Measurements from ENCODE around the gene PPP4R2. TPM values are rescaled to one million over a fixed set of nuclear protein-coding genes. Genes with fewer than 3 reads are reported as not detected.
A peak's percentile ranks its signal among the peaks of the same experiment; 100 is the strongest.

Gene PPP4R2
- total and polyA plus RNA-seq, 10 of the 15 experiments (the other 5 are each of a cell fraction or from before 2014, with no cell fraction given), result 16.7 to 83.4 (median 38.9) TPM

DNA sequence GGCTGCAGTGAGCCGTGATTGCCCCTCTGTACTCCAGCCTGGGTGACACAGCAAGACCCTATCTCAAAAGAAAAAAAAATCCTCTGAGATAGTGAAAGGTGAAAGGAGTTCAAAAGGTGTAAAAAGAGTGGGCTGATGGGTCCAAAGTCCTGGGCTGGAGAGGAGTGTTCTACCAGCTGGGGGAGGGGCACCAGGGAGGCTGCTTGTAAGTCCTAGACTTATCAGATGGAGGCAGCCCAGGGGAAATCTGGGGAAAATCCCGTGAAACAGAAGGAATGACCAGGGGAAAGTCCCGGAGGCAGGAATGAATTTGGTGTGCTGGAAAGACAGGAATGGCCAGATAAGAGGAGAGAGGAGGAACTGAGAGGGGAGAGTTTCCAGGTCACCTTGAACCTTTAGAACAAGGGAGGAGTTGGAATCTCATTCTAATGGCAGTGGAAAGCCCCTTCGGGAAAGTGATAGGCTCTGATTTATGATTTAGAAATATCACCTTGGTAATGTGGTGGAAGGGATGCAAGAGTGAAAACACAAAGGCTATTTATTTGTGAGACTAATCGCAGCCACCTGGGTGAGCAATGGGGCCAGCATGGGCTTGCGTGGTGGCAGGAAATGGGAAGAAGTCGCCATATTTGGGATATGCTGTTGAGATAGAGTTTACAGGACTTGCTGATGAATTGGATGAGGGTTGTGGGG lies 23.4 kb upstream of the PPP4R2 start (continued):
- TF ChIP-seq ESRRA (IDR thresholded peaks at IDR 0.05; ENCODE audit: low read length), result no peak
- no peak for TF ChIP-seq SMAD1 (IDR thresholded peaks at IDR 0.05; ENCODE audit: low read depth, partially characterized antibody)
- TF ChIP-seq BHLHE40 (IDR thresholded peaks at IDR 0.05; ENCODE audit: borderline replicate concordance in 1 of 2, low read depth in 2 of 2, low read length in 1 of 2), result no peak
- peak; percentile 19; the same call in 1 of the 2 replicates for TF ChIP-seq TCF12 (IDR thresholded peaks at IDR 0.05; ENCODE audit: low read depth, low read length)
- TF ChIP-seq SRF (IDR thresholded peaks at IDR 0.05; ENCODE audit: low read depth in 2 of 2, low read length in 2 of 2), result peak in 1 of 2 experiments; percentile 60; a peak in 1 of 4 replicates
- TF ChIP-seq, protein P1, sequence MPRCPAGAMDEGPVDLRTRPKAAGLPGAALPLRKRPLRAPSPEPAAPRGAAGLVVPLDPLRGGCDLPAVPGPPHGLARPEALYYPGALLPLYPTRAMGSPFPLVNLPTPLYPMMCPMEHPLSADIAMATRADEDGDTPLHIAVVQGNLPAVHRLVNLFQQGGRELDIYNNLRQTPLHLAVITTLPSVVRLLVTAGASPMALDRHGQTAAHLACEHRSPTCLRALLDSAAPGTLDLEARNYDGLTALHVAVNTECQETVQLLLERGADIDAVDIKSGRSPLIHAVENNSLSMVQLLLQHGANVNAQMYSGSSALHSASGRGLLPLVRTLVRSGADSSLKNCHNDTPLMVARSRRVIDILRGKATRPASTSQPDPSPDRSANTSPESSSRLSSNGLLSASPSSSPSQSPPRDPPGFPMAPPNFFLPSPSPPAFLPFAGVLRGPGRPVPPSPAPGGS (IDR thresholded peaks at IDR 0.05; ENCODE audit: borderline replicate concordance, insufficient read depth, low read depth, low read length, poor library complexity, severe bottlenecking), result peak; percentile 40
- TF ChIP-seq ZNF207 (IDR thresholded peaks at IDR 0.05; ENCODE audit: borderline replicate concordance), result no peak
- no peak for TF ChIP-seq SMC3 (IDR thresholded peaks at IDR 0.05; ENCODE audit: borderline replicate concordance, low read length)
- TF ChIP-seq SMARCA5 (IDR thresholded peaks at IDR 0.05), result no peak
- TF ChIP-seq, protein P2, sequence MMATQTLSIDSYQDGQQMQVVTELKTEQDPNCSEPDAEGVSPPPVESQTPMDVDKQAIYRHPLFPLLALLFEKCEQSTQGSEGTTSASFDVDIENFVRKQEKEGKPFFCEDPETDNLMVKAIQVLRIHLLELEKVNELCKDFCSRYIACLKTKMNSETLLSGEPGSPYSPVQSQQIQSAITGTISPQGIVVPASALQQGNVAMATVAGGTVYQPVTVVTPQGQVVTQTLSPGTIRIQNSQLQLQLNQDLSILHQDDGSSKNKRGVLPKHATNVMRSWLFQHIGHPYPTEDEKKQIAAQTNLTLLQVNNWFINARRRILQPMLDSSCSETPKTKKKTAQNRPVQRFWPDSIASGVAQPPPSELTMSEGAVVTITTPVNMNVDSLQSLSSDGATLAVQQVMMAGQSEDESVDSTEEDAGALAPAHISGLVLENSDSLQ (IDR thresholded peaks at IDR 0.05), result 0 out of 2 replicates have a peak, but pooled peaks have one; percentile 17
- TF ChIP-seq RELA (IDR thresholded peaks at IDR 0.05; ENCODE audit: borderline replicate concordance, partially characterized antibody), result peak; percentile 18
- TF ChIP-seq EED (IDR thresholded peaks at IDR 0.05; ENCODE audit: low read depth), result peak; percentile 92
- TF ChIP-seq CHD2 (IDR thresholded peaks at IDR 0.05; ENCODE audit: borderline replicate concordance, low read depth, low read length), result 0 out of 2 replicates have a peak, but pooled peaks have one; percentile 23
- no peak for TF ChIP-seq ZNF622 (IDR thresholded peaks at IDR 0.05)
- no peak for TF ChIP-seq KLF5 (IDR thresholded peaks at IDR 0.05; ENCODE audit: partially characterized antibody)
- TF ChIP-seq RBBP5 (conservative IDR thresholded peaks at IDR 0.05), result no peak
- TF ChIP-seq FOXK2 (IDR thresholded peaks at IDR 0.05), result no peak
- TF ChIP-seq, protein P3, sequence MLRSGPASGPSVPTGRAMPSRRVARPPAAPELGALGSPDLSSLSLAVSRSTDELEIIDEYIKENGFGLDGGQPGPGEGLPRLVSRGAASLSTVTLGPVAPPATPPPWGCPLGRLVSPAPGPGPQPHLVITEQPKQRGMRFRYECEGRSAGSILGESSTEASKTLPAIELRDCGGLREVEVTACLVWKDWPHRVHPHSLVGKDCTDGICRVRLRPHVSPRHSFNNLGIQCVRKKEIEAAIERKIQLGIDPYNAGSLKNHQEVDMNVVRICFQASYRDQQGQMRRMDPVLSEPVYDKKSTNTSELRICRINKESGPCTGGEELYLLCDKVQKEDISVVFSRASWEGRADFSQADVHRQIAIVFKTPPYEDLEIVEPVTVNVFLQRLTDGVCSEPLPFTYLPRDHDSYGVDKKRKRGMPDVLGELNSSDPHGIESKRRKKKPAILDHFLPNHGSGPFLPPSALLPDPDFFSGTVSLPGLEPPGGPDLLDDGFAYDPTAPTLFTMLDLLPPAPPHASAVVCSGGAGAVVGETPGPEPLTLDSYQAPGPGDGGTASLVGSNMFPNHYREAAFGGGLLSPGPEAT (IDR thresholded peaks at IDR 0.05; ENCODE audit: low read depth), result peak; percentile 87
- no peak for TF ChIP-seq NFXL1 (IDR thresholded peaks at IDR 0.05; ENCODE audit: borderline replicate concordance)
- TF ChIP-seq, protein P4, sequence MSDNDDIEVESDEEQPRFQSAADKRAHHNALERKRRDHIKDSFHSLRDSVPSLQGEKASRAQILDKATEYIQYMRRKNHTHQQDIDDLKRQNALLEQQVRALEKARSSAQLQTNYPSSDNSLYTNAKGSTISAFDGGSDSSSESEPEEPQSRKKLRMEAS (IDR thresholded peaks at IDR 0.05; ENCODE audit: low read depth, low read length), result no peak
- no peak for TF ChIP-seq BACH1 (IDR thresholded peaks at IDR 0.05; ENCODE audit: borderline replicate concordance)
- TF ChIP-seq, protein P5, sequence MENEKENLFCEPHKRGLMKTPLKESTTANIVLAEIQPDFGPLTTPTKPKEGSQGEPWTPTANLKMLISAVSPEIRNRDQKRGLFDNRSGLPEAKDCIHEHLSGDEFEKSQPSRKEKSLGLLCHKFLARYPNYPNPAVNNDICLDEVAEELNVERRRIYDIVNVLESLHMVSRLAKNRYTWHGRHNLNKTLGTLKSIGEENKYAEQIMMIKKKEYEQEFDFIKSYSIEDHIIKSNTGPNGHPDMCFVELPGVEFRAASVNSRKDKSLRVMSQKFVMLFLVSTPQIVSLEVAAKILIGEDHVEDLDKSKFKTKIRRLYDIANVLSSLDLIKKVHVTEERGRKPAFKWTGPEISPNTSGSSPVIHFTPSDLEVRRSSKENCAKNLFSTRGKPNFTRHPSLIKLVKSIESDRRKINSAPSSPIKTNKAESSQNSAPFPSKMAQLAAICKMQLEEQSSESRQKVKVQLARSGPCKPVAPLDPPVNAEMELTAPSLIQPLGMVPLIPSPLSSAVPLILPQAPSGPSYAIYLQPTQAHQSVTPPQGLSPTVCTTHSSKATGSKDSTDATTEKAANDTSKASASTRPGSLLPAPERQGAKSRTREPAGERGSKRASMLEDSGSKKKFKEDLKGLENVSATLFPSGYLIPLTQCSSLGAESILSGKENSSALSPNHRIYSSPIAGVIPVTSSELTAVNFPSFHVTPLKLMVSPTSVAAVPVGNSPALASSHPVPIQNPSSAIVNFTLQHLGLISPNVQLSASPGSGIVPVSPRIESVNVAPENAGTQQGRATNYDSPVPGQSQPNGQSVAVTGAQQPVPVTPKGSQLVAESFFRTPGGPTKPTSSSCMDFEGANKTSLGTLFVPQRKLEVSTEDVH (IDR thresholded peaks at IDR 0.05; ENCODE audit: low read depth, partially characterized antibody), result no peak
- TF ChIP-seq ZBED1 (IDR thresholded peaks at IDR 0.05; ENCODE audit: borderline replicate concordance), result no peak
